Stimulated activated effector memory CD8-positive, alpha-beta T cell treated with anti-CD3 and anti-CD28 coated beads, Interleukin-12 subunit alpha, Interleukin-12 subunit beta, amount 100 ng/mL, for 72 hours (primary cell): ENCODE results near the gene ZNF716.
"Not testable (repeated sequence)": the region's sequence is repeated elsewhere in the genome, so short reads cannot be mapped to it uniquely, and the experiment has no call there.

ENCODE experiments used
- ATAC-seq: fragments of 150-1000 bp; cut with Tn5 transposase; 2 replicates; pipeline ENCODE4 v1.10.0; 2021
- DNase-seq, 2 donors: peaks; one replicate each; pipeline ENCODE4 v3.0.0; 2021 to 2022; ENCODE audit warnings: low spot score in 2 of 2
- H3K27ac Mint-ChIP-seq: one replicate; pipeline ENCODE4 v1.8.0; 2022; ENCODE audit warnings: mild to moderate bottlenecking, mixed read lengths
- H3K36me3 Mint-ChIP-seq: one replicate; pipeline ENCODE4 v1.8.0; 2022; ENCODE audit warnings: mild to moderate bottlenecking, mixed read lengths
- H3K4me1 Mint-ChIP-seq: one replicate; pipeline ENCODE4 v1.8.0; 2022; ENCODE audit warnings: mixed read lengths
- H3K4me3 Mint-ChIP-seq: one replicate; pipeline ENCODE4 v1.8.0; 2022; ENCODE audit warnings: mild to moderate bottlenecking, mixed read lengths
- H3K9me3 Mint-ChIP-seq: one replicate; pipeline ENCODE4 v1.8.0; 2022; ENCODE audit warnings: mixed read lengths

The ZNF716 gene

DNA sequence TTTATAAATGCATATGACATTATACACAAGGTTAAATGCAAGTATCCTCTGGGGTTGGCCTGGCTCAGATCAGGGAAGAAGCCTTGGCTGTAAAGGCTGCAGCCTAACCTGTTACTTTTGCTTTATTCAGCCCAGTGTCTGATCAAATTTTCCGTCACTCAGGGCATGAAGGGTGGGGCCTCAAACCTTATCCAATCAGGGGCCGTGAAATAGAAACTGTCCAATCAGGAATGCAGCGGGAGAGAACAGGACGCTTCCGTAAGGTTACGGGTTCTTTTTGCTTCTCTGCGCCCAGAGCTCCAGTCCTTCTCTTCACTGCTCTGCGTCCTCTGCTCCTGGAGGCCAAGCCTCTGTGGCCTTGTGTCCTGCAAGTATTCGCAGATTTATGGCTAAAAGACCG, at the start of gene ZNF716:
Gene ZNF716, plus strand, starts transcription at position 274 of the 400 bp plus-strand sequence. Its CDS starts 112 bp downstream, at position 386.
- Mint-ChIP-seq H3K9me3 (peaks cover 11% of the 10 kb centered on the region), H3K27ac (no peak within 1 kb of the TSS), H3K4me3 (no peak within 1 kb of the TSS), H3K36me3 (no peaks in the 10 kb centered on the region), H3K4me1 (no peaks in the 10 kb centered on the region)
- no peak for DNase-seq
- ATAC-seq, result no peak

DNA sequence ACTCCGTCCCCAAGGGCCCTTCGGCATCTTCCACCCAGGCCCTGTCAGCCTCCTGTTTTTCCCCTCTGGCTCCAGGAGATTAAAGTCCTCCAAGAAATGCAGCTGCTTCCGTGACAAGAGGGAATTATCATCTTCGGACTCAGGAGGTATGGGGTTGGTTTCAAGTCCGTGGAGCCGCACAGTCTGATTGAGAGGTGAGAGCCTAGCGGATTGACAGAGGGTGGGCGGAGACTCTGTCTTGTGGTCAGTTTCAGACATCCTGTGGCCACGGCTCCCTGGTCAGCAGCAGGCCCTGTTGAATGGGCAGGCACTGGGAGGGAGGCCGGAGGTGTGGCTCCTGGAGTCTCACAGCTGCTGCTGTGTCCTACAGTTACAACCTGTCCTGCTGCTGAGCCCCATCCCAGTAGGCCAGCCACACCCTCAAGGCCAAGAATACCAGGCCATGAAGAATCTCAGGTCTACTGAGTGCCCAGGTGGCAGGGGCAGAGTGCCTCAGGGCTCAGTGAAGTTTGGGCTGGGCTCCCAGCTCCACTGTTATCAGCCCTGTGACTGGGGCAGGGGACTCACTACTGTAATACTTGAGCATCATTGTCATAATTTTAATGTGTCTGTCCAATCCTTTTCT, 49.3 kb upstream of the ZNF716 start:
- no peak overlapping the region for H3K4me3 Mint-ChIP-seq
- no peak overlapping the region for H3K27ac Mint-ChIP-seq
- peaks cover 17% of the 10 kb centered on the region for H3K9me3 Mint-ChIP-seq
- H3K4me1 Mint-ChIP-seq, result no peaks in the 10 kb centered on the region
- no peaks in the 10 kb centered on the region for H3K36me3 Mint-ChIP-seq
- ATAC-seq (no peak), DNase-seq (no peak)

DNA sequence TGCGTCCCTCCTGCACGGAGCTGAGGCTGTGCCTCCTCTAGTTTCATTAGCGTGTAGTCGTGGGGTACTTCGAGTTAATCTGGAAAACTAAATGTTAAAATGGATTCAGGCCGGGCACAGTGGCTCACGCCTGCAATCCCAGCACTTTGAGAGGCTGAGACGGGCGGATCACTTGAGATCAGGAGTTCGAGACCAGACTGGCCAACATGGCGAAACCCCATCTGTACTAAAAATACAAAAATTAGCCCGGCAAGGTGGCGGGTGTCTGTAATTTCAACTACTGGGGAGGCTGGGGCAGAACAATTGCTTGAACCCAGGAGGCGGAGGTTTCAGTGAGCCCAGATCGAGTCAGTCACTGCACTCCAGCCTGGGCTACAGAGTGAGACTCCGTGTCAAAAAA, 46.9 kb upstream of the ZNF716 start:
- DNase-seq, result not testable (repeated sequence)

DNA sequence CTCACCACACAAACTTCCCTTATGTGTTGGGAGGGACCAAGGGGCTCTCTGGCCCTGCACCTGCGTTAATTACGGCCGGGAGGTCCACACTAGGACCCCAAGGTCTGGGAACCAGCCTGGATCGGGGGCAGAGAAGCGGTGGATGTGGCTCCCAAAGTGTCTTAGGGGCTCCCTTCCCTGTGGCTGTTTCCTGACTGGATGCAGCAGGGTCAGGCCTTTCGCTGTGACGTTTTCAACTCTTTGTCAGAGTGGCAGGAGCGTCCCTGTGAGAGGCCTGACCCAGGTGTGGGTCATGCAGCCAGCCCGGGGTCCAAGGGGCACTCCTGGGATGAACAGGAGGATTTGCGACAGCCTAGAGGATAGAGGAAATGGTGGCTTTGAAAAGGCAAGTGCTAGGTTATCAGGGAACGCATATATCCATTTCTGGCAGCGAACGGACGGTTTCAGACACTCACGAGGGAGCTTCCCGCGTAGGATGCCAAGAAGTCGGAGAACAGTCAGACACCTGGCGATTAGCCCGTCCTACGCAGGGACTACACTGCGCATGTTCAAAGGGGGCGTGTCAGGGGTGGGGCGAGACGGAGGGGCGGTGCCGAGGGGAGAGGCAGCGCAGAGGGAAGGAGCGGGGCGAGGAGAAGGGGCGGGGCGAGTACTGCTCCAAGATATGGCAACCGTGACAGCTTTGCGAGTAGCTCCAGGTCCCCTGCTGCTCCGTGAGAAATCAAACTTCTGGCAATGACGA, 46.2 kb upstream of the ZNF716 start:
- Mint-ChIP-seq H3K36me3 (no peaks in the 10 kb centered on the region), H3K27ac (no peak overlapping the region), H3K4me1 (no peaks in the 10 kb centered on the region), H3K9me3 (peaks cover 11% of the 10 kb centered on the region), H3K4me3 (no peak overlapping the region)
- no peak for ATAC-seq
- no peak for DNase-seq

More for the DNA sequence above, 46.9 kb upstream of the ZNF716 start:
- ATAC-seq, H3K4me1 Mint-ChIP-seq, H3K27ac Mint-ChIP-seq, H3K36me3 Mint-ChIP-seq, H3K4me3 Mint-ChIP-seq: not testable (repeated sequence)
- H3K9me3 Mint-ChIP-seq, result peaks cover 11% of the 10 kb centered on the region

DNA sequence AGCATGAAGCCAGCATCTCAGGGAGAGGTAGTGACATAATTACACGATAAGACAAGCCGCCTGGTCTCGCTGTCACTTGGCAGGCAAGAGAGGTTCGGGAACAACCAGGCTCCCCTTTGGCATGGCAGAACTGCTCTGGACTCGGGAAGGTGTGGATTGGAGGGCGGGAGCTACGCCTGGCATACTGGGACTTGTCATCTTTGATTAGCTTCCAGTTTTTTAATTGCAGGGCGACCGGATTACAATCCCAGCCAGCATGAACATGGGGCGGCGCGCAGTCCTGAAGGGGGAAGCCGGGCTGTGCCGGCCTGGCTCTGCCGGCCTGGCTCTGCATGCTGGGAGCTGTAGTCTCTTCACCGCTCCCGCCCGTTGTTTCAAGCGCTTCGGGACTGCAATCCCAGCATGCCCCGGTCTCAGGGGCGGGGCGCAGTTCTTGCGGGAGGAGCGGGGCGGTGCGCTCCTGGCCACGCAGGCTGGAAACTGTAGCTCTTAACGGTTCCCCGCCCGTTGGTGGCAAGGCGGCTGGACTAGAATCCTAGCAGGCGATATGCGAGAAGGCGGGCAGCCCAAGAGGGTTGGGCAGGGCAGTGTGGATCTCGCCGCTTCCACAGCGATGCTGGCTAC, 45.5 kb upstream of the ZNF716 start:
- no peaks in the 10 kb centered on the region for H3K4me1 Mint-ChIP-seq
- H3K27ac Mint-ChIP-seq, result no peak overlapping the region
- no peak overlapping the region for H3K4me3 Mint-ChIP-seq
- no peaks in the 10 kb centered on the region for H3K36me3 Mint-ChIP-seq
- H3K9me3 Mint-ChIP-seq, result peaks cover 14% of the 10 kb centered on the region
- DNase-seq (no peak), ATAC-seq (no peak)

DNA sequence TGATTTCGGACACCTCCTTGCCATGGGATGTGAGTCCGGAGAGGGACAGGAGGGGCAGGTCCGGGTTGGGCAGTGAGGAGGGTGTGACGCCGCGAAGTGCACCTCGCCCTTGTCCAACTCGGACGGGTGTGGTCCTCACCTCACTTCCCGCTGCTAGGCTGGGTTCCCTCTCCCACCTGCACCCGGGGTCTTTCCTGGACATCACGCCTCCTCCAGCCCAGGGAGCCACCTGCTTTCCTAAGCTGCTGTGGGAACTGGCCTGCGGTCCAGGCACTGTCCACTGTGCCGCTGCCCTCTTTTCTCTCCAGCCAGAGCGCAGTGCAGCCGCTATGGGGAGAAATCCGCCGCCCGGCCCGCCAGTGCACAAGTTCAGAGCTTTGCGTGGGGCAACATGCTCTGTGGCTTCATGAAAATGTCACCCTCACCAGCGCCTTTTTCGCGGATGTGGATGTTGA, 45.0 kb upstream of the ZNF716 start:
- no peaks in the 10 kb centered on the region for H3K4me1 Mint-ChIP-seq
- no peak overlapping the region for H3K4me3 Mint-ChIP-seq
- H3K36me3 Mint-ChIP-seq, result no peaks in the 10 kb centered on the region
- H3K9me3 Mint-ChIP-seq, result peaks cover 14% of the 10 kb centered on the region
- no peak overlapping the region for H3K27ac Mint-ChIP-seq
- ATAC-seq, result no peak
- DNase-seq, result no peak

DNA sequence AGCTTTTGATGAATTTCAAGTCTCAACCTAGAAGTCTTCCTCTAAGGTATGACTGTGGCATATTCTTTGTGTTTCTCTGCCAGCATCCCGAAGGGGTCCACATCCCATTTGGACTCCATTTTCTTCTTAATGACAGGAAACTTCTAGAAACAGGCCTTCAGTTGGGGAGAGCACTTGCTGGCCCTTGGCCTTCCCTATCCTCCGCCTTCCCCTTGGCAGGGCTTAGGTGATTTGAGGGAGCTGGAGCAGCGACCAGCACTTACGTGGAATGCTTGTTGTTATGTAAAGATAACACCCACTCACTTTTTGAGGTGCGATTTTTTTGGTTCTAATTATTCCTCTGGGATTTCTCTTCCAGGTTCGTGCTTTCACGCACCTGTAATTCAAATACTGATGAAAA, 42.9 kb upstream of the ZNF716 start:
- Mint-ChIP-seq H3K4me1 (no peaks in the 10 kb centered on the region), H3K4me3 (no peak overlapping the region), H3K36me3 (no peaks in the 10 kb centered on the region), H3K27ac (no peak overlapping the region), H3K9me3 (peaks cover 9% of the 10 kb centered on the region)
- DNase-seq, result no peak
- no peak for ATAC-seq

DNA sequence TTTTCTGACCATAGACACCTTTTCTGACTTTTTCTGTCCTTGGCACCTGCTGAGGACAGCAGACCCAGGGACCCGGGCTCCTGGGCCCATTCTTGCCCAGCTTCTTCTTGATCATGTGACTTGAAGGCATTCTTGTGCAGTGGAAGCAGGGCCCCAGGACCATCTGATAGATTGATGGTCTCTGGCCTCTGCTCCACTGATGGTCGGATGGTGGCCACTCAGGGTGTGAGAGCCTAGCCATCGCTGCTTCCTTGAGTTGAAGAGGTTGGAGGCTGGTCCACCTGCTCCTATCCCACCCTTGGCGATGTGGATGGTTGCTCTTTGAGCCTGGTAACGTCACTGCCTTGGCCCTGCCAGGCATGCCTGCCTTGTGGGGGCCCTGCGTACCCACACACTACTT, 37.8 kb upstream of the ZNF716 start:
- ATAC-seq, result no peak
- Mint-ChIP-seq H3K4me3 (no peak overlapping the region), H3K9me3 (peaks cover 3% of the 10 kb centered on the region), H3K36me3 (no peaks in the 10 kb centered on the region), H3K27ac (no peak overlapping the region), H3K4me1 (no peaks in the 10 kb centered on the region)
- no peak for DNase-seq

DNA sequence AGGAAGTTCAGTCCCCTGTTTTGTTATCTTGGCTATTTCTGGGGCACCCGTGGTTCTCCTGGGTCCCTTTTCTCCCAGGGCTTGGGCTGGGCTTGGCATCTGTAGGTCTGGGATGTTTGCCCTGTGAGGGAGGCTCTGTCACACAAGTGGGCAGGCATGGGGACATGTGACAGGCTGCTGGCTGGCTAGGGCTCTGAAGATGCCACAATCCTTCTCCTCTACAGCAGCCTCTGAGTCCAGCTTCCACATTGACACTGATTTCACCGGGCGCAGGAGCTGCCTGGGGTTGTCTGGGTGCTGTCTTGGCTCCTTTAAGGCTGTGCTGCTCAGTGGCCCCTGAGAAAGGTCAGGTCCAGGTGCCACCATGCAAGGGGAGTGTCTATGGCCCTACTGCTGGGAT, 37.4 kb upstream of the ZNF716 start:
- no peak overlapping the region for H3K27ac Mint-ChIP-seq
- no peaks in the 10 kb centered on the region for H3K4me1 Mint-ChIP-seq
- no peaks in the 10 kb centered on the region for H3K36me3 Mint-ChIP-seq
- H3K9me3 Mint-ChIP-seq, result peaks cover 5% of the 10 kb centered on the region
- no peak for ATAC-seq
- H3K4me3 Mint-ChIP-seq, result no peak overlapping the region
- DNase-seq, result no peak

DNA sequence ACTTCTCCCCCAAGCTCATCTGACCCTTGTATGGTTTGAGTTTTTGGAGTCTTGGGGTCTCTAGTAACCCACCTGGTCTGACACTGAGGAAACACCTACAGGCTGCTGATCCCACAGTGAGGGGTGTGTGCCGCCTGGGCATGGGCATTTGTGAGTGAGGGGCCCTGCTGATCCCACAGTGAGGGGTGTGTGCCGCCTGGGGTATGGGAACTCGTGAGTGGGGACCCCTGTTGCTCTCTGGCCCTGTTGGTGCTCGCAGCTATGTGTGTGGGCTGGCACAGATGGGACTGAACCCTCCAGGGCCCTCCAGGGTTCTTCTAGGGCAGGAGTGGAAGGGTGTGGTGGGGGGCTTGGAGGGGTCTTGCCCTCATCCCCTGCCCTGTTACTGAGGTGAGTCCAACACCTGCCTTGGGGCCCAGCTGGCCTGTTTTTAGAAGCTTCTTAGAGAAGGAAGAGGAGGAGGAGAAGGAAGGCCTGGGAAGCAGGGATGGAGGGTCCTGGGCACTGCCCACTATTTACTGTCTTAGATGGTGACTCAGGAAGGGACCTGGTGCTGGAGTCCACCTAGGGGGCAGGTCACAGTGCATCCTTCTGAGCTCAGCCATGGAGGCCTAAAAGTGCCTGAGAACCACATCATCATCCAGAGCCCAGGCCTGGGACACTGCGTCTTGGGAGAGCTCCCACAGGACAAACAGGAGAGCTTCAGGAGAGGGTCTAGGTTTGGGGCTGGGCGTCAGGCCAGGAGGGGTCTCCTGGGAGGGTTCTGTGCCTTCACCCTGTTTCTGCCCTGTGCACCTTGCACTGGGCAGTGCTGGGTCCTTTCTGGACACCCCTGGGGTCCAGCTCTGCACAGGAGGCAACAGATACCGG, 36.2 kb upstream of the ZNF716 start:
- no peak for DNase-seq
- Mint-ChIP-seq H3K36me3 (no peaks in the 10 kb centered on the region), H3K4me1 (no peaks in the 10 kb centered on the region), H3K4me3 (no peak overlapping the region), H3K9me3 (peaks cover 9% of the 10 kb centered on the region), H3K27ac (no peak overlapping the region)
- no peak for ATAC-seq

DNA sequence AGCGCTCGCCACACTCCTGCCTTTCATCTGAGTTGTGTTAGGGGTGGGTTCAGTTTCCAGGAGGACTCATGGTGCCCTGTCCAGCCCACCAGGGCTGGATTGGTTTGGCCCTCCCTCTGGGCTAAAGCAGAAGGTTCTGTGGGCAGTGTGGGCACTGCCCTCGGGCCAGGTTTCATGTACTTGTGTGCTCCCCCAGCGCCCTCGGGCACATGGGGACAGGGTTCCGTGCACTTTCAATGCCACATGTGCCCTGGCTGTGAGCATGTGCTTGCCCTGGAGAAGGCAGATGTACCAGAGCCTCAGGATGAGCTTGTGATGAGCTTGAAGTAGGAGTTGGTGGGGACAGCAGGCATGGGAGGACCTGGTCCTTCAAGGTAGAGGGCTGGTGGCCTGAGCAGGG, 35.6 kb upstream of the ZNF716 start:
- DNase-seq (no peak), ATAC-seq (no peak)
- Mint-ChIP-seq H3K4me1 (no peaks in the 10 kb centered on the region), H3K9me3 (peaks cover 7% of the 10 kb centered on the region), H3K36me3 (no peaks in the 10 kb centered on the region), H3K4me3 (no peak overlapping the region), H3K27ac (no peak overlapping the region)

DNA sequence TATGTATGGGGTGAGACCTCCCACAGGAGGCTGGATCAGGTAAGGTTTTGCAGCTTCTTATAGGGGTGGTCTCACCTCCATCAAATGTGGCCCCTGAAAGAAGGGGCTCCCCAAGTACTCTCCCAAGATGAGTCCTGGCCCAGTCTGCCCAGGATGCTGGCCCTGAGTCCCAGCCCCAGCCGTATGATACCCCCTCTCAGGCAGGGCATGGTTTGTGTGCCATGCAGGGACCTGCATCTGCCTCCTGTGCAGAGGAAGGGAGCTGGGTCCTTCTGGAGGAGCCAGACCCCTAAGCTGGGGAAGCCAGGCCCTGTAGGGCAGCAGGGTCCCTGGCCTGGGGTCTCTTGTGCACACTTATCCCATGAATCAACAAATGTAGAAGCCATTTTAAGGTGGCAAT, 35.1 kb upstream of the ZNF716 start:
- H3K4me3 Mint-ChIP-seq, result no peak overlapping the region
- peaks cover 6% of the 10 kb centered on the region for H3K9me3 Mint-ChIP-seq
- no peaks in the 10 kb centered on the region for H3K36me3 Mint-ChIP-seq
- no peaks in the 10 kb centered on the region for H3K4me1 Mint-ChIP-seq
- no peak overlapping the region for H3K27ac Mint-ChIP-seq
- DNase-seq (no peak), ATAC-seq (no peak)

DNA sequence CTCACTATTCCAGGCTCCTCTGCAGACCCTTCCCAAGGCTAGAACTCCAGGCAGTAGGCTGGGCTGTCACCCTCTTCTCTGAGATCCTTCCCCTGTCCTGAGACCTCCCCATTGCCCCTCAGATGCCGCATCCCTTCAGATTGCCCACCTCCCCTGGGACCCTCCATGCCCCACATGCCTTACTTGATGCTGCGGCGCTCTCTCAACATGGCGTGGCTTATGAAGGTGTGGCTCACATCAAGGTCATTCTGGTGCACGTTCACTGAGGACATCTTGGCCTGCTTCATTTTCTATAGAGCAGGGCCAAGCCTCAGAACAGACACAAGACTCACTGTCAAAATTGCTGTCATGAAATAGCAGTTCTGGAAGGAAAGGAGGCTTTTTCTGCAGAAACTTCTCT, 34.7 kb upstream of the ZNF716 start:
- Mint-ChIP-seq H3K4me1 (no peaks in the 10 kb centered on the region), H3K27ac (no peak overlapping the region), H3K4me3 (no peak overlapping the region), H3K36me3 (no peaks in the 10 kb centered on the region), H3K9me3 (peaks cover 6% of the 10 kb centered on the region)
- DNase-seq (no peak), ATAC-seq (no peak)

DNA sequence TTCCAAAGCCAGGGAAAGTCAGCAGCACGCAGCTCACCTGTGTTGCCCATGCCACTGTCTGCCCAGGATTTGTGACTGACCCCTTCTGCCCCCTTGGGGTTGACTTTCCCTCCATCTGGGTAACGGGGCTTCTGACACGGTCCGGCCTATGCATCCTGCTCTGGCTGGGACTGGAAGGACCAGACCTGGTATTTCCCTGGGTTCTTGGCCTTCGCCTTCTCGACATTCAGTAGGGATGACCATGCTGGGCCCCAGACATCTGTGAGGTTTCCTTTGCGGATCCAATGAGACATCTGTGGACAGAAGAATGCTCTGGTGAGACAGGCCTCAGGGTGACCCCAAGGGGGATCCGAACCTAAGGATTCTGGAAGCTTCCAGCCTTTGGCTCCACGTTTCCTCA, 34.2 kb upstream of the ZNF716 start:
- no peak for DNase-seq
- no peak overlapping the region for H3K27ac Mint-ChIP-seq
- no peaks in the 10 kb centered on the region for H3K4me1 Mint-ChIP-seq
- H3K36me3 Mint-ChIP-seq, result no peaks in the 10 kb centered on the region
- no peak for ATAC-seq
- no peak overlapping the region for H3K4me3 Mint-ChIP-seq
- peaks cover 6% of the 10 kb centered on the region for H3K9me3 Mint-ChIP-seq

DNA sequence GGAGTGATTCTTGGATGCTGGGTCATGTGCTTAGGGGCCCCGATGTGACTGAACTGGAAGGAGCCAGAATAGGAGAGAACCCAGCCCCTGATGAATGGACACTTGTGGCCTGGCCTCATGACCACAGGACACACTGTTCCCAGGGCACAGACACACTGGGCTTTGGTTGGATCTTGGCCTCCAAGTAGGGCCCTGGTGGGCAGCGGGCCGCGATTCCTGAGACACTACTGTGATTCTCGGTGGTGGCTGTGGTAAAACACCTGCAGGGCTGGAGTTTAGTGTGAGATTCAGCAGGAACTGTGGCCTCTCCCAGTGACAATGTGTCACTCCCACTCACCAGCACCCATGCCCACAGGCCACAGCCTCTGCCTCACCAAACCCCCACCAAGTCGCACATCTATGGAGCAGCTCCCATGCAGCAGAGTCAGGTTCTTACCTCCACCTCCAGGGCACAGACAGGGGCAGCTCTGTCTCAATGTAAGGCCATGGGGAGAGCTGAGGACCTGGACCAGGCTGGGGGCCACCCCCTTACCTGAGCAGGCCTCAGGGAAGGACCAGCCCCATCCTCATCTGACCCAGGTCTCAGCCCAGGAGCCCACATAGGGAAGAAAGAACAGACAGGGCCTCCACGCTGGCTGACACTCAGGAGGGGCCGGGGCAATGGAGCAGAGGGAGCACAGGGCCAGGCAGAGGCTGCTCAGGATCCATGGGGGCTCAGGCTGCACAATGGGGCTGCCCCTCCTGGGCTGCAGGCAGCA, 33.2 kb upstream of the ZNF716 start:
- ATAC-seq (no peak), DNase-seq (no peak)
- Mint-ChIP-seq H3K27ac (no peak overlapping the region), H3K9me3 (peaks cover 10% of the 10 kb centered on the region), H3K36me3 (no peaks in the 10 kb centered on the region), H3K4me1 (no peaks in the 10 kb centered on the region), H3K4me3 (no peak overlapping the region)
